SKM-1 treated with dmso at 0.1 percent for 144 hours (cell line): ENCODE data around the gene AGAP1.

Source experiments
- DNase-seq: peaks from one replicate; lab custom pipeline; 2025; ENCODE audit not compliant: unreplicated experiment; lab: John Stamatoyannopoulos, UW

The AGAP1 gene

DNA sequence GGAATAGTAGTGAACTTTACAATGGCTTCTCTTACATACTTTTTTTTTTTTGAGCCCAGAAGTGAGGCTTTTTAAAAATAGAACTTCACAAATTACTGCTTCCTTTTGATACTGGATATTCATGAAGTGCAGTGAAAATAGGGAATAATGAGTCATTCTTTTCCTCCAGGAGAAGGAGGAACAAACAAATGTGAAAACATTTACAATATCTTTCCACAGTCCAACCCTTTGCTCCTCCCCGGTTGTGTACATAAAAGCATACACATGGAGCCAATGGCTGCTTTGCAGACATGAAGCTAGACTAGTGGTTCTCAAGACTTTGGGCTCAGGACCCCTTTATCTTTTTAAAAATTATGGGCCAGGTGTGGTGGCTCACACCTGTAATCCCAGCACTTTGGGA lies 407.4 kb downstream of the AGAP1 start:
- no peak for DNase-seq

DNA sequence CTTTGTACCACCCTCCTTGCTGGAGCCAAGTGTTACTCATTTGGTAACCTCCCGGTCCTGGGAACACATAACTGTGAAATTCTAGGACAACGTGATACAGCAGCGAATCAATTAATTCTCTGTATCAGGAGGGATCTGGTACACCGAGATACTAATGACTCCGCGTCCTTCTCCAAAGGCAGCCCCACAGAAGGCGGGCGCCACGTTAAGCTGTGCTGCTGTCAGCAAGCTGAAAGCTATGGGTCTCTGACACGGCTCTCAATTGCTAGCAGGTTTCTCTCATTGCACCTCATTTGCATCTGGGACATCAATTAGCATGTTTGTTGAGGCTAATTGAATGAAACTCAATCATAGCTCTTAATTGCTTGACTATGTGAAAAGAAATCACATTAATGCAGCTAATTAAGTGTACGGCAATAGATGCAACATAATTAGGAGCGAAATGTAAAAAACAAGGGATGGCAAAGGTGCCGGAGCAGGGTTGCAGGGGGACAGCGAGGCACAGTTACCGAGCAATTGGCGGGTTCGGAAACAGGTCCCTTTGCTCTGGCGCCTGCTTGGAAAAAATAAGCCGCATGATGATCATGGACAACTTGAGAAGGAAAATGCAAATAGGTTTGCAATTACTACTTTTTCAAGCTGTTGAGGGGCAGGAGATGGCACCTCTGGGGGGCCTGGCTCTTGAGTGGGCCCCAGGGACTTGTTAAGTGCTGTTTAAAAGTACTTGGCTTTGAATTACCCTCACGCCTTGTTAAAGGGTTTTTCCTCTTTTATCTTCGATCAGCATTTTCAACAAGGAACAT lies 410.1 kb downstream of the AGAP1 start:
- no peak for DNase-seq

- no peak for DNase-seq
These were observed 410.7 kb downstream of the AGAP1 start for GRCh38 chr2:235904585-235904931.

DNA sequence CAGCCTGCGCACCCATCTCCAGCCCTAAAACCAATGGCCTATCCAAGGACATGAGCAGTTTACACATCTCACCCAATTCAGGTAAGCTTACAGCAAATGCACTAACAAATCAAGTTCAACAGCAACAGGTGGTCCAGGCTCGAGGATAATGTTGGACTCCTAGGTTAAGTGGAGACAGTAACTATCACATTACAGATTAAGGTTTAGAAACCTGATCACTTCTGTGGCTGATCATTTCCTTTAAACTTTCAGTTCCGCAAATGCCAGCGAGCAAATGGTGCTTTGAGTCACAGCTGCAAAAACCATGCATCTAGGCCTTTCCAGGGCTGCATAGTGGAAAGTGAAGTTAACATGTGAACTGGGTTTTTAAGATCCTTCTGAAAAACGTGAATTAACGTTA lies 415.0 kb downstream of the AGAP1 start:
- no peak for DNase-seq

DNA sequence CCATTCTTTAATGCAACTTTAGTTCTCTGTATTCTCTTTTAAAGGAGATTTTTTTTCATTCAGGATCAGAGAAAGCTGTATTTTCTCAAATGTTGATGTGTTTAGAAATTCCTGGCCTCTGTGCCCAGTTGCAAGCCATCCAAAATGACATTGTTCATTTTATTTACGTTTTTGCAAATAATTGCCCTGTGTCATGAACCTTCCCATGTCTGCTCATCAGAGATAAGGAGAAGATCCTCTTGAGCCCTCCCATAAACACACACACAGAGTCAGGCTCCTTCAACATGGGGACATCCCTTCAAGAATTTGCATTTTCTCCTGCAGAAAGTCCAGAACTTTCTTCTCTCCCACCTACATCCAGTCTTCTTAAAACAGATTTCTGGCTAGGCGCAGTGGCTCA lies 415.5 kb downstream of the AGAP1 start:
- DNase-seq, result no peak

- no peak for DNase-seq
These were observed 416.2 kb downstream of the AGAP1 start for GRCh38 chr2:235910067-235910466.

DNA sequence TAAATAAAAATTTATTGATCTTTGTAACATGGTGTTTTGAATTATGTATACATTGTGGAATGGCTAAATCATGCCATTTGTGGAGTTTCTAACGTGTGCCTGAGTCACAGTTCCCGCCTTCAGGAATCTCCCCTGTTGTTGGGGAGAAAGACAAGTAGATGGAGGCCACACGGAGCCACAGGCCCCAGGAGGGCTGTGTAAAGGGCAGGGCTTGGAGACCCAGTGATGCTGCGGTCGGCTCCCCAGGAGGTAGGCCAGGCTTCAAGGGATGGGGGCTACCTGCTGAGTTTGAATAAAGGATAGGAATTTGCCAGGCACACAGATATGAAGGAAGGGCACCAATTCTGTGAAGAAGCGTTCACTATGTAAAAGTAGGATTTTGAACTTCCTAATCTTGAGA lies 417.3 kb downstream of the AGAP1 start:
- no peak for DNase-seq

- no peak for DNase-seq
These were observed 417.9 kb downstream of the AGAP1 start for GRCh38 chr2:235911633-235912233.

DNA sequence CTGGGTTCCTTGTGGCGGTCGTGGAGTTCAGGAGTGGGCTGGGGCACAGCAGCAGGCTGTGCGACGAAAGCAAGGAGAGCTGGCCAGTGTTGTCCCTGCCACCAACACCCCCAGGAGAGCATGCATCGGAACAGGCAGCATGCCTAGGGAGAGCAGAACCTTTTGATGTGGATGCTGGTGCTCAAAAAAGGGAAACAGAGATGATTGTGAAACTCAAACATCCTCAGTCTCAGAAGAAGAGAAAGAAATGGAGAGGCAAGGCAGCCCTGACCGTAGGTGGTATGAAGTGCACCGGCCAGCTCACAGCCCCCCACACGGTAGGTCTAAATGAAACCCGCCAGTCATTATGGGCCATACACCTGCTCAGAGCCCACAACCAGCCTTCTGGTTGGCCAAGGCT lies 420.9 kb downstream of the AGAP1 start:
- no peak for DNase-seq

- no peak for DNase-seq
These were observed 423.7 kb downstream of the AGAP1 start for GRCh38 chr2:235917506-235917905.

DNA sequence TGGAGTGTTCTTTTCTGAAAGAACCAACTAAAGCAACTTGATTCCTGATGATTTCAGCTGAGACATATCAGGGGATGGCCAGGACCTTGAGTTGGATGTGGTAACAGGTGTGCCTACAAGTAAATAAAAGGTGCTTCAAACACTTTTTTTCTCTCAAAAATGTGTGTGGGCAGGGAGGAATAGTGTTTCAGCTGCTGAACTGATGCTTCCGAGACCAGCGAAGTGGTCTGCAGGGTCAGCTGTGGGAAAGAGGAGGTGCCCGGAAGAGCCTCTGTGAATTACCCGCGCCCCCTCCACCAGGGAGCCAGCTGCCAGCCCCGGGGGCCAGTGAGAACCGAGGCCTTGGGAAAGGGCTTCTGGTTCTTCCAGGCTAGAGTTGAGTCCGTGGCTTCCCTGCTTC lies 425.0 kb downstream of the AGAP1 start:
- DNase-seq, result no peak

GRCh38 chr2:235920216-235920865 lies 426.5 kb downstream of the AGAP1 start:
- DNase-seq, result no peak

- no peak for DNase-seq
These were observed 427.8 kb downstream of the AGAP1 start for GRCh38 chr2:235921508-235922191.

- DNase-seq, result no peak
These were observed 429.0 kb downstream of the AGAP1 start for GRCh38 chr2:235922839-235923238.

GRCh38 chr2:235923859-235924674 lies 430.2 kb downstream of the AGAP1 start:
- DNase-seq, result no peak

DNA sequence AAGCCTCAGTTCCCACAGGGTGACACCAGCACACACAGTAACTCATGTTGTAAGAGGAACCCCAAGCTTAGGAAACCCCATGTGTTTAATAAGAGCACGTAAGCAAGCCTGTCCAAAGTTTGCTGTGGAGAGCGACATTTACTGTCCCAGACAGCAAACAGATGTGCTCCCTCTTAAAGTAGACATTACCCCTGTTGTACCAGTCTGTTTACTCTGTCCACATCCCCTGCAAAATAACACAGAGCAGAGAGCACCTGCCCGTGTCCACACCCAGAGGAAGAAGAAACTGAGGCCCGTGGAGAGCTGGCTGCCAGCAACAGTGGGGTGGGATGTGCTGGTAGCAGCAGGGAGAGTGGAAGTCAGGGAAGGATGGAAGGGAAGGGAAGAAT lies 430.8 kb downstream of the AGAP1 start:
- DNase-seq, result no peak

DNA sequence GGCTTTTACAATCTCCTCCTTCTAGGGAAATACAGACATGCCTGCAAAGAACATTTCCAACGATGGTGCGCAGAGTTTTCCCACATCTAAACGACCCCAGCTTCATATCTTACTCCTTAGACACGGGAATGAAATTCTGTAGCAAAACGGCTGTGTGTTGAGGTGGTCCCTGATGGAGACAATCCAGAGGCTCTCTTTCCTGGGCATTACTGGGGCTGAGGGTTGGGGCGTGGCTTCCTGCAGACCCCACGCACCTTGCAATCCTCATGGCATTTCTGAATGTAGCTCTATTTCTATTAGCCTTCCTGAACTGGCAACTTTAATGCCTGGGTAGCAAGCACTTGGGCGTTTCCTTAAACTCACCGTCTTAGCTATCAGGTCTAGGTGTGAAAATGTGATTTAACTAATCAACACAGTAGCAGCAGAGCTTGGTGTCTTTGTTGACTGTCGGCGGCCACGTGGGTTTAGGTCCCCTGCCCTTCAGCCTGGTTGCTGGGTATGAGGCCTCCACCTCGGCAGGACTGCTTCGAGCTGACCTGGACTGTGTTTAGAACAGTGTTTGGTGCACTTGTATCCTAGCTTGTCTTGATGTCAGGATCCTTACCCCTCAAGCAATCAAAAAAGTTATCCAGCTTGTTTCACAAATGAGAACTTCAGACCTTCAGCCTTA lies 431.5 kb downstream of the AGAP1 start:
- no peak for DNase-seq

DNA sequence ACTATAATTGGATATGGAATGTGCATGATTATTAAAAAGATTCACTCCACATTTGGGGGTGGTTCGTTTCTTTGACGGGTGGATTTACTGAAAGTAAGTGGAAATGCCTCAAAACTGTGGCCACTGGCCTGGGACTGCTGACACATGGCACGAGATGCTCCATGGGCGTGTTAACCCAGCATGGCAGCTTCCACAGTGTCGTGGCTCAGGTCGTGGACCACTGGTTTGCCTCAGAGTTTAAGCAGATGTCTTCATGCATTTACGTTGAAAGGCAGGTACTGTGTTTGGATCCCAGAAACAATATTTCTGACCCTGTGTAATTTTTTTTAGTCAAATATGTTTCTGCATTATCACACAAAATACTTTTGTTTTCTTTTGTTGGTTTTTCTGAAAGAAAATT lies 432.4 kb downstream of the AGAP1 start:
- DNase-seq, result no peak

DNA sequence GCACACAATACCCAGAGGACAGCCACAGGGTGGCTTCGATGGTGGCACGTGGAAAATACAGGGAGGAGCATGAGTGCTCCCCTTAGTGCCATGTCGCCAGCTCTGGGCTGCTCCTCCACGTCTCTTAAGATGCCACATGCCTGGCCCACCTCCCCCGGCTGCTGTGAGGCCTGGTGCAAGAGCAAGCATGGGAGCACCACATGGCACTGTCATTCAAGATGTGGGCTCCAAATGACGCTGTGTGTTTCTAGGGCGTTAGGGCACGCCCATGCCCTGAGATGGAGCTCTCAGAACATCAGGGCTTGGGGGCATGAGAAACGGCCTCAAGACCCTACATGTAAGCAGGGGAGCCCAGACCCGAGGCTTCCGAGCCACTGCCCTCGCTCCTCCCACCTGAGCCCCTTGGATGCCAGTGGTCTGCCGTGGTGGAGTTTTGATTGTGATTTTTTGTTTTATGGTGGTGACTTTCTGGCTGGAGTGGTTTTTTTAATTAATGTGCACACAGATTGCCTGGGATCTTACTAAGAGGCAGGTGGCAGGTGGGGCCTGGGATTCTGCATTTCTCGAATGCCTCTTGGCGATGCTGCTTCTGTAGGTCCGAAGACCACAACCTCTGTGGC lies 435.0 kb downstream of the AGAP1 start:
- no peak for DNase-seq

GRCh38 chr2:235930701-235931100 lies 436.9 kb downstream of the AGAP1 start:
- no peak for DNase-seq
